ENCODE measurements around the gene RAD51B.

GRCh38 chr14:68685419-68686204 is 866.0 kb downstream of the RAD51B start:
- TF ChIP-seq CTCF (conservative IDR thresholded peaks at IDR 0.05) (no peak), EZH2 (IDR thresholded peaks at IDR 0.05; ENCODE audit: low read depth) (no peak)
